Hematopoietic multipotent progenitor cell treated with erythropoietin and hydrocortisone succinate and interleukin-3 and kit ligand, for 8 days (in vitro differentiated cells): ENCODE results near the gene NBEAL1.
"Not testable (repeated sequence)": the region's sequence is repeated elsewhere in the genome, so short reads cannot be mapped to it uniquely, and the experiment has no call there.

Experiments
- DNase-seq: peaks from one replicate; pipeline ENCODE4 v3.0.0-alpha.2; 2015

NBEAL1 gene

GRCh38 chr2:203122317-203122986 is 107.8 kb downstream of the NBEAL1 start:
- DNase-seq = peak; percentile 35

GRCh38 chr2:203126996-203127395 is 112.3 kb downstream of the NBEAL1 start:
- no peak for DNase-seq

GRCh38 chr2:203135105-203135504 is 120.4 kb downstream of the NBEAL1 start:
- DNase-seq = no peak

GRCh38 chr2:203143391-203143790 is 128.7 kb downstream of the NBEAL1 start:
- DNase-seq = no peak

GRCh38 chr2:203149194-203149593 is 134.5 kb downstream of the NBEAL1 start:
- no peak for DNase-seq

- DNase-seq = peak; percentile 6
These were observed 140.7 kb downstream of the NBEAL1 start for GRCh38 chr2:203155406-203155805.

- DNase-seq = not testable (repeated sequence)
These were observed 148.0 kb downstream of the NBEAL1 start for GRCh38 chr2:203162722-203163121.

GRCh38 chr2:203164311-203164935 is 149.7 kb downstream of the NBEAL1 start:
- no peak for DNase-seq

- no peak for DNase-seq
These were observed 153.1 kb downstream of the NBEAL1 start for GRCh38 chr2:203167751-203168150.

GRCh38 chr2:203170502-203170901 is 155.8 kb downstream of the NBEAL1 start:
- no peak for DNase-seq

GRCh38 chr2:203175371-203175770 is 160.7 kb downstream of the NBEAL1 start:
- no peak for DNase-seq

GRCh38 chr2:203177361-203177760 is 162.7 kb downstream of the NBEAL1 start:
- no peak for DNase-seq

- peak; percentile 61 for DNase-seq
These were observed 171.2 kb downstream of the NBEAL1 start for GRCh38 chr2:203185864-203186263.

GRCh38 chr2:203190547-203190946 is 175.9 kb downstream of the NBEAL1 start:
- not testable (repeated sequence) for DNase-seq

- not testable (repeated sequence) for DNase-seq
These were observed 176.4 kb downstream of the NBEAL1 start for GRCh38 chr2:203191026-203191425.

- no peak for DNase-seq
These were observed 177.3 kb downstream of the NBEAL1 start for GRCh38 chr2:203191961-203192360.

- no peak for DNase-seq
These were observed 180.8 kb downstream of the NBEAL1 start for GRCh38 chr2:203195331-203196036.

GRCh38 chr2:203200866-203201265 is 186.2 kb downstream of the NBEAL1 start:
- DNase-seq = no peak

GRCh38 chr2:203201426-203201825 is 186.8 kb downstream of the NBEAL1 start:
- DNase-seq = no peak

GRCh38 chr2:203209538-203209937 is 194.9 kb downstream of the NBEAL1 start:
- DNase-seq = no peak

- peak; percentile 38 for DNase-seq
These were observed 210.9 kb downstream of the NBEAL1 start for GRCh38 chr2:203225423-203226039.

GRCh38 chr2:203229674-203230073 is 215.0 kb downstream of the NBEAL1 start:
- DNase-seq = not testable (repeated sequence)
